Esophagus muscularis mucosa (tissue), 4 donors: ENCODE results near the gene PLXNB3. TPM values are rescaled to one million over a fixed set of nuclear protein-coding genes. Genes with fewer than 3 reads are reported as not detected.

Experiments
- DNase-seq: peaks from one replicate; pipeline ENCODE4 v3.0.0-alpha.2; 2017; ENCODE audit errors: extremely low spot score
- H3K27ac ChIP-seq, 4 donors: fragments of 200-600 bp; sonication (generic); replicated peaks in 1 of 4; 1 replicate in 3 of 4; 2 replicates in 1 of 4; pipeline ENCODE4 v1.5.1; 2016 to 2019; ENCODE audit warnings: mild to moderate bottlenecking in 1 of 4
- H3K27me3 ChIP-seq, 4 donors: fragments of 200-600 bp; sonication (generic); one replicate each; pipeline versions ENCODE4 v1.5.1 to v1.6.0; 2016 to 2019
- H3K36me3 ChIP-seq, 4 donors: fragments of 200-600 bp; sonication (generic); one replicate each; pipeline ENCODE4 v1.5.1; 2016 to 2019
- H3K4me1 ChIP-seq, 4 donors: fragments of 200-600 bp; sonication (generic); one replicate each; pipeline ENCODE4 v1.5.1; 2016 to 2019
- H3K4me3 ChIP-seq, 4 donors: fragments of 200-600 bp; sonication (generic); 1 replicate in 2 of 4; 2 replicates in 2 of 4; pipeline ENCODE4 v1.5.1; 2016 to 2019; ENCODE audit warnings: mild to moderate bottlenecking in 4 of 4, moderate library complexity in 1 of 4
- H3K9me3 ChIP-seq, 4 donors: fragments of 200-600 bp; sonication (generic); 1 replicate in 3 of 4; 2 replicates in 1 of 4; pipeline ENCODE4 v1.5.1; 2016 to 2019
- CTCF ChIP-seq, 3 experiments: fragments of 200-600 bp in 2 of 3; fragments of 450-650 bp in 1 of 3; sonication (generic) in 2 of 3; IDR thresholded peaks; one replicate each; pipeline ENCODE4 v1.5.1; 2017 to 2019; ENCODE audit warnings: antibody characterized with exemption in 3 of 3, mild to moderate bottlenecking in 2 of 3, moderate library complexity in 1 of 3
- EP300 ChIP-seq: sonication (generic); formaldehyde crosslinking; IDR thresholded peaks from one replicate; pipeline ENCODE4 v1.6.1; 2017; ENCODE audit warnings: antibody characterized with exemption
- POLR2A ChIP-seq: fragments of 450-650 bp; IDR thresholded peaks from one replicate; pipeline ENCODE4 v1.6.1; 2017; ENCODE audit warnings: antibody characterized with exemption, moderate library complexity, mild to moderate bottlenecking, low read depth
- POLR2AphosphoS5 ChIP-seq, 2 donors: sonication (generic); formaldehyde crosslinking; IDR thresholded peaks; one replicate each; pipeline ENCODE4 v1.6.1; 2017; ENCODE audit warnings: antibody characterized with exemption in 2 of 2
- WGBS: methylation state at CpG from one replicate; pipeline ENCODE4 v1.1.5; 2018; 5-methylcytosine and 5-hydroxymethylcytosine counted together
- intact Hi-C: fragments of 100-400 bp; cut with DNase I; formaldehyde crosslinking; loops from one replicate; pipeline ENCODE4 v1.15.1; 2023
- total RNA-seq, 4 donors: library from RNA; depleted of rRNA; stranded (reverse); fragments of >200 nt; gene quantifications; one replicate each; pipeline versions ENCODE4 v1.1.0 to v1.2.1, GENCODE V29; 2016

Gene PLXNB3
- total RNA-seq, 4 donors from 2014 or later = 6.1 to 21.9 (median 17.6) TPM

GRCh38 chrX:153782871-153783270, 18.8 kb downstream of the PLXNB3 start:
- Histone ChIP-seq H3K4me3 (no peak overlapping the region), H3K27me3 (no peaks in the 10 kb centered on the region), H3K4me1 (peaks cover 4 to 30% (median 19%) of the 10 kb centered on the region in 4 donors), H3K9me3 (no peaks in the 10 kb centered on the region), H3K27ac (no peak overlapping the region), H3K36me3 (peaks cover 0 to 47% (median 33%) of the 10 kb centered on the region in 4 donors)
- 93% methylated on average over 11 of the region's 14 CpGs for WGBS
- intact Hi-C loops = no loop called here
- no peak for TF ChIP-seq POLR2AphosphoS5 (IDR thresholded peaks at IDR 0.05)
- no peak for TF ChIP-seq POLR2A
- TF ChIP-seq EP300 = no peak
- no peak for TF ChIP-seq CTCF (IDR thresholded peaks at IDR 0.05)
- DNase-seq = no peak

- 90% methylated on average over 19 of the region's 24 CpGs for WGBS
- no peak for TF ChIP-seq EP300
- TF ChIP-seq CTCF (IDR thresholded peaks at IDR 0.05) = no peak
- TF ChIP-seq POLR2AphosphoS5 (IDR thresholded peaks at IDR 0.05) = no peak
- no peak for DNase-seq
- Histone ChIP-seq H3K4me3 (no peak overlapping the region), H3K36me3 (peaks cover 0 to 53% (median 38%) of the 10 kb centered on the region in 4 donors), H3K27ac (no peak overlapping the region), H3K4me1 (peaks cover 4 to 30% (median 19%) of the 10 kb centered on the region in 4 donors), H3K27me3 (no peaks in the 10 kb centered on the region), H3K9me3 (no peaks in the 10 kb centered on the region)
- intact Hi-C loops = no loop called here
Observed at GRCh38 chrX:153783378-153784013, 19.4 kb downstream of the PLXNB3 start.

GRCh38 chrX:153784325-153784967, 20.4 kb downstream of the PLXNB3 start:
- Histone ChIP-seq H3K27me3 (no peaks in the 10 kb centered on the region), H3K27ac (no peak overlapping the region), H3K9me3 (no peaks in the 10 kb centered on the region), H3K4me1 (peaks cover 4 to 30% (median 19%) of the 10 kb centered on the region in 4 donors), H3K4me3 (no peak overlapping the region), H3K36me3 (peaks cover 0 to 63% (median 48%) of the 10 kb centered on the region in 4 donors)
- TF ChIP-seq CTCF (IDR thresholded peaks at IDR 0.05) (no peak), EP300 (no peak), POLR2A (no peak), POLR2AphosphoS5 (IDR thresholded peaks at IDR 0.05) (no peak)
- whole genome bisulfite sequencing = 88% methylated on average over 6 of the region's 27 CpGs
- no peak for DNase-seq
- intact Hi-C loops = no loop called here

GRCh38 chrX:153786669-153787068, 22.6 kb downstream of the PLXNB3 start:
- Histone ChIP-seq H3K9me3 (no peaks in the 10 kb centered on the region), H3K4me1 (peaks cover 0 to 26% (median 10%) of the 10 kb centered on the region in 4 donors), H3K36me3 (peaks cover 0 to 66% (median 60%) of the 10 kb centered on the region in 4 donors), H3K4me3 (no peak overlapping the region), H3K27ac (no peak overlapping the region), H3K27me3 (no peaks in the 10 kb centered on the region)
- no peak for DNase-seq
- intact Hi-C loops = no loop called here
- 80% methylated on average over 15 of the region's 15 CpGs for WGBS
- TF ChIP-seq POLR2A (no peak), POLR2AphosphoS5 (IDR thresholded peaks at IDR 0.05) (no peak), EP300 (no peak), CTCF (IDR thresholded peaks at IDR 0.05) (no peak)
